ENCODE measurements around the gene CDC42EP1. TPM values are rescaled to one million over a fixed set of nuclear protein-coding genes. Genes with fewer than 3 reads are reported as not detected.

Gene CDC42EP1
- total RNA-seq, 4 donors from 2014 or later, result 11.3 to 24.5 (median 11.7) TPM

GRCh38 chr22:37551981-37552380 is 8.3 kb upstream of the CDC42EP1 start:
- no peak for TF ChIP-seq CTCF (IDR thresholded peaks at IDR 0.05; ENCODE audit: low read depth)

- no peak for TF ChIP-seq CTCF (IDR thresholded peaks at IDR 0.05; ENCODE audit: low read depth)
Measured at GRCh38 chr22:37552524-37553163, 7.6 kb upstream of the CDC42EP1 start.

GRCh38 chr22:37553725-37554124 is 6.6 kb upstream of the CDC42EP1 start:
- TF ChIP-seq CTCF (IDR thresholded peaks at IDR 0.05; ENCODE audit: low read depth), result no peak

GRCh38 chr22:37555029-37555428 is 5.3 kb upstream of the CDC42EP1 start:
- TF ChIP-seq CTCF (IDR thresholded peaks at IDR 0.05; ENCODE audit: low read depth), result no peak

GRCh38 chr22:37556710-37557109 is 3.6 kb upstream of the CDC42EP1 start:
- TF ChIP-seq CTCF (IDR thresholded peaks at IDR 0.05; ENCODE audit: low read depth), result no peak

- no peak for TF ChIP-seq CTCF (IDR thresholded peaks at IDR 0.05; ENCODE audit: low read depth)
Measured at GRCh38 chr22:37557321-37558001, 2.8 kb upstream of the CDC42EP1 start.

- TF ChIP-seq CTCF (IDR thresholded peaks at IDR 0.05; ENCODE audit: low read depth), result no peak
Measured at GRCh38 chr22:37558815-37559214, 1.5 kb upstream of the CDC42EP1 start.

All from subcutaneous adipose tissue (tissue), 4 donors.